ENCODE results near the gene CEMIP.

Gene CEMIP

GRCh38 chr15:80789296-80789695 lies 10.1 kb downstream of the CEMIP start:
- DNase-seq: no peak

- no peak for DNase-seq
These were observed 10.6 kb downstream of the CEMIP start for GRCh38 chr15:80789796-80790195.

- DNase-seq: no peak
These were observed 11.1 kb downstream of the CEMIP start for GRCh38 chr15:80790236-80790635.

- DNase-seq: no peak
These were observed 11.8 kb downstream of the CEMIP start for GRCh38 chr15:80791004-80791403.

GRCh38 chr15:80796407-80796806 lies 17.2 kb downstream of the CEMIP start:
- no peak for DNase-seq

- DNase-seq: no peak
These were observed 19.7 kb downstream of the CEMIP start for GRCh38 chr15:80798911-80799310.

- DNase-seq: no peak
These were observed 20.9 kb downstream of the CEMIP start for GRCh38 chr15:80800067-80800466.

GRCh38 chr15:80801891-80802680 lies 22.9 kb downstream of the CEMIP start:
- no peak for DNase-seq

- peak; percentile 6 to 9 for DNase-seq
These were observed 24.7 kb downstream of the CEMIP start for GRCh38 chr15:80803580-80804525.

- DNase-seq: no peak
These were observed 25.9 kb downstream of the CEMIP start for GRCh38 chr15:80804970-80805495.

GRCh38 chr15:80811781-80812315 lies 32.7 kb downstream of the CEMIP start:
- DNase-seq: no peak

GRCh38 chr15:80815106-80815505 lies 35.9 kb downstream of the CEMIP start:
- no peak for DNase-seq

- DNase-seq: no peak
These were observed 37.0 kb downstream of the CEMIP start for GRCh38 chr15:80816049-80816653.

GRCh38 chr15:80816936-80817335 lies 37.8 kb downstream of the CEMIP start:
- DNase-seq: no peak

GRCh38 chr15:80817901-80818300 lies 38.7 kb downstream of the CEMIP start:
- DNase-seq: no peak

- no peak for DNase-seq
These were observed 39.8 kb downstream of the CEMIP start for GRCh38 chr15:80819001-80819400.

- DNase-seq: no peak
These were observed 40.9 kb downstream of the CEMIP start for GRCh38 chr15:80820092-80820491.

GRCh38 chr15:80822256-80822655 lies 43.1 kb downstream of the CEMIP start:
- DNase-seq: no peak

GRCh38 chr15:80822676-80823075 lies 43.5 kb downstream of the CEMIP start:
- no peak for DNase-seq

GRCh38 chr15:80823120-80823519 lies 44.0 kb downstream of the CEMIP start:
- no peak for DNase-seq

- DNase-seq: no peak
These were observed 44.8 kb downstream of the CEMIP start for GRCh38 chr15:80823995-80824394.

GRCh38 chr15:80825361-80826030 lies 46.3 kb downstream of the CEMIP start:
- no peak for DNase-seq
